CD4-positive, alpha-beta T cell treated with Interleukin-17A for 1 hour (primary cell): Measurements from ENCODE around the gene TKT.

Experiments
- DNase-seq: peaks from one replicate; pipeline ENCODE4 v3.0.0-alpha.2; 2020

The TKT gene

DNA sequence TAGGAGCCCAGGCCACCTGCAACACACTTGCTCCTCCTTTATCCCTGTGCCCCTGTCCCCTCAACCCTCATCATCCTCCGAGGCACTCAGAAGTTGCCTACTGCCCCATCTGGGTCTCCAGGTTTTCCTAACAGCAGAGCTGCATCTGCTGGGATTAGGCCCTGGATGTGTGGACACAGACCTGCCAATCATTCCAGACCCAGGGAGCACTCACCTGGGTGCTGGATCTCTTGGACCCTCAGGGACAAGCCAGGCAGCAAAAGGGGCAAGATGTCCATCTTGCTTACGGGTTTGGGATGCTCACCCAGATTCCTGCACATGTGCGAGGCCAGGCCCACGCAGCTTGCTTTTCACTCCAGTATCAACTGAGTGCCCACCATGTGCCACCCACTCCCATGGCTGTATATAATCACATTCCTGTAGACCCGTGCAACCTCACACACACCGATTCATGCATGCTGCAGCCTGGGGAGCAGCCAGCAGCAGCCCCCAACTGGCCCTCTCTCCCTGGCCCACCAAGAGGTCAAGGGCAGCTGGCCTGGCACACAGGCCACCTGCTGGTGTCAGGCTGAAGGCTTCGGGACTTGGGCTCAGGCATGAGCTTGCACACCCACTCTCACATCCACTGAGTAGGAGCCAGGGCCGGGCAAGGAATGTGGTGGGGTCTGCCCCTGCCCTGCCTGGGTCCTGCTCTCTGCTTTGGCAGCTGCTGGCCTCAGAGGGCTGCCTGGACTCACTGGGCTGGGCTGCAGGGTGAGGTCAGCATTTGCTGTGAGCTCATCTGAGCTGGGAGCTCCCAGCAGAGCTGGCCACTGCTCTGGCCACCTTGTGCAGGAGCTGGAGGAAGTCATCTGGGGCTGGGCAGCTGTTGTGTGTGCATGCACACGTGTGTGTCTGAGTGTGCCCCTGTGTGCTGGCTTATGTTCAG lies 79.9 kb downstream of the TKT start:
- DNase-seq: no peak
